Effector memory CD4-positive, alpha-beta T cell (primary cell): ENCODE measurements around the gene LCN6.

Experiments used
- DNase-seq, 3 donors: peaks; one replicate each; pipeline ENCODE4 v3.0.0-alpha.2; 2020
- H3K27ac ChIP-seq: 2 replicates; pipeline ENCODE4 v1.7.0; 2013; ENCODE audit warnings: mild to moderate bottlenecking, low read length, moderate library complexity; ENCODE audit not compliant: insufficient read depth, poor library complexity, severe bottlenecking
- H3K27me3 ChIP-seq: replicated peaks from 2 replicates; pipeline ENCODE4 v1.7.0; 2013; ENCODE audit warnings: mild to moderate bottlenecking, low read length; ENCODE audit not compliant: insufficient read depth, control insufficient read depth, poor library complexity, severe bottlenecking
- H3K36me3 ChIP-seq: 2 replicates; pipeline ENCODE4 v1.7.0; 2013; ENCODE audit warnings: mild to moderate bottlenecking, low read length, moderate library complexity; ENCODE audit not compliant: control insufficient read depth, insufficient read depth
- H3K4me1 ChIP-seq: 2 replicates; pipeline ENCODE4 v1.7.0; 2013; ENCODE audit warnings: low read length, mild to moderate bottlenecking; ENCODE audit not compliant: control insufficient read depth, insufficient read depth, poor library complexity, severe bottlenecking
- H3K4me3 ChIP-seq: 2 replicates; pipeline ENCODE4 v1.7.0; 2013; ENCODE audit warnings: low read length, low read depth, mild to moderate bottlenecking; ENCODE audit not compliant: insufficient read depth, poor library complexity, severe bottlenecking
- H3K9me3 ChIP-seq: 2 replicates; pipeline ENCODE4 v1.7.0; 2013; ENCODE audit warnings: mild to moderate bottlenecking, low read length, moderate library complexity; ENCODE audit not compliant: control insufficient read depth

The LCN6 gene

GRCh38 chr9:136720251-136720897, 28.0 kb downstream of the LCN6 start:
- Histone ChIP-seq H3K27me3 (no peaks in the 10 kb centered on the region), H3K36me3 (peaks cover 23% of the 10 kb centered on the region), H3K27ac (no peak overlapping the region), H3K4me1 (no peaks in the 10 kb centered on the region), H3K9me3 (no peaks in the 10 kb centered on the region), H3K4me3 (no peak overlapping the region)
- DNase-seq: no peak

- Histone ChIP-seq H3K27ac (no peak overlapping the region), H3K4me1 (no peaks in the 10 kb centered on the region)
- no peak for DNase-seq
These were observed 29.0 kb downstream of the LCN6 start for GRCh38 chr9:136719195-136719880.

GRCh38 chr9:136718345-136719194, 29.8 kb downstream of the LCN6 start:
- Histone ChIP-seq H3K4me1 (no peaks in the 10 kb centered on the region), H3K9me3 (no peaks in the 10 kb centered on the region), H3K4me3 (no peak overlapping the region), H3K36me3 (peaks cover 13% of the 10 kb centered on the region), H3K27me3 (peaks cover 6% of the 10 kb centered on the region), H3K27ac (no peak overlapping the region)
- no peak for DNase-seq

More at GRCh38 chr9:136719195-136719880, 29.0 kb downstream of the LCN6 start:
- H3K27me3 ChIP-seq: no peaks in the 10 kb centered on the region
- H3K36me3 ChIP-seq: peaks cover 20% of the 10 kb centered on the region
- H3K9me3 ChIP-seq: no peaks in the 10 kb centered on the region
- no peak overlapping the region for H3K4me3 ChIP-seq

GRCh38 chr9:136717399-136717798, 30.9 kb downstream of the LCN6 start:
- Histone ChIP-seq H3K36me3 (peaks cover 5% of the 10 kb centered on the region), H3K9me3 (no peaks in the 10 kb centered on the region), H3K4me3 (no peak overlapping the region), H3K27me3 (peaks cover 17% of the 10 kb centered on the region), H3K4me1 (peaks cover 6% of the 10 kb centered on the region), H3K27ac (no peak overlapping the region)
- DNase-seq: no peak

GRCh38 chr9:136714893-136715274, 33.4 kb downstream of the LCN6 start:
- no peak for DNase-seq
- H3K9me3 ChIP-seq: no peaks in the 10 kb centered on the region
- peaks cover 13% of the 10 kb centered on the region for H3K4me1 ChIP-seq
- no peaks in the 10 kb centered on the region for H3K36me3 ChIP-seq
- no peak overlapping the region for H3K4me3 ChIP-seq
- no peak overlapping the region for H3K27ac ChIP-seq
- H3K27me3 ChIP-seq: peaks cover 28% of the 10 kb centered on the region

- Histone ChIP-seq H3K9me3 (no peaks in the 10 kb centered on the region), H3K27ac (no peak overlapping the region), H3K27me3 (peaks cover 28% of the 10 kb centered on the region), H3K4me3 (no peak overlapping the region), H3K4me1 (peaks cover 13% of the 10 kb centered on the region), H3K36me3 (no peaks in the 10 kb centered on the region)
- no peak for DNase-seq
These were observed 34.0 kb downstream of the LCN6 start for GRCh38 chr9:136714096-136714892.

- Histone ChIP-seq H3K27ac (no peak overlapping the region), H3K4me1 (peaks cover 13% of the 10 kb centered on the region), H3K27me3 (peaks cover 28% of the 10 kb centered on the region), H3K9me3 (no peaks in the 10 kb centered on the region), H3K4me3 (no peak overlapping the region), H3K36me3 (no peaks in the 10 kb centered on the region)
- no peak for DNase-seq
These were observed 34.8 kb downstream of the LCN6 start for GRCh38 chr9:136713550-136713949.

- Histone ChIP-seq H3K36me3 (no peaks in the 10 kb centered on the region), H3K4me3 (no peak overlapping the region), H3K27ac (no peak overlapping the region), H3K9me3 (no peaks in the 10 kb centered on the region), H3K4me1 (peaks cover 13% of the 10 kb centered on the region), H3K27me3 (peaks cover 28% of the 10 kb centered on the region)
- DNase-seq: no peak
These were observed 35.4 kb downstream of the LCN6 start for GRCh38 chr9:136712690-136713544.
